WTC11 (cell line): ENCODE measurements around the gene GSTO2. TPM values are rescaled to one million over a fixed set of nuclear protein-coding genes. Genes with fewer than 3 reads are reported as not detected.

Experiments
- ATAC-seq: fragments of 200-7000 bp; cut with Tn5 transposase; 2 replicates; pipeline ENCODE4 v1.10.0; 2021; ENCODE audit warnings: mild to moderate bottlenecking, moderate library complexity
- CTCF ChIA-PET: fragments of 300-600 bp; sonication (Branson Sonifier 250); formaldehyde crosslinking; loops from one replicate; lab custom pipeline; 2021; ENCODE audit warnings: antibody characterized with exemption; lab: Charles Lee
- POLR2A ChIA-PET: fragments of 350-600 bp; sonication (Branson Sonifier 250); formaldehyde crosslinking; loops from one replicate; lab custom pipeline; 2021; ENCODE audit warnings: antibody characterized with exemption; lab: Charles Lee
- DNase-seq: peaks from one replicate; pipeline ENCODE4 v3.0.0; 2021; ENCODE audit warnings: low spot score
- H3K27ac Mint-ChIP-seq: 2 replicates; pipeline ENCODE4 v1.8.0; 2021; ENCODE audit warnings: mixed read lengths
- H3K27me3 Mint-ChIP-seq: 2 replicates; pipeline ENCODE4 v1.8.0; 2021; ENCODE audit warnings: low read depth, mild to moderate bottlenecking, moderate library complexity, mixed read lengths
- H3K36me3 Mint-ChIP-seq: 2 replicates; pipeline ENCODE4 v1.8.0; 2021; ENCODE audit warnings: mixed read lengths
- H3K4me1 Mint-ChIP-seq: 2 replicates; pipeline ENCODE4 v1.8.0; 2022; ENCODE audit warnings: mixed read lengths
- H3K4me3 Mint-ChIP-seq: 2 replicates; pipeline ENCODE4 v1.8.0; 2021; ENCODE audit warnings: mild to moderate bottlenecking, moderate library complexity, mixed read lengths
- H3K9me3 Mint-ChIP-seq: 2 replicates; pipeline ENCODE4 v1.8.0; 2021; ENCODE audit warnings: mixed read lengths
- ARID4B ChIP-seq: sonication (generic); formaldehyde crosslinking; IDR thresholded peaks from 2 replicates; pipeline ENCODE4 v1.8.0; 2023; ENCODE audit warnings: missing genetic modification reagents, mild to moderate bottlenecking, borderline replicate concordance
- CREB1 ChIP-seq: sonication (generic); formaldehyde crosslinking; IDR thresholded peaks from 2 replicates; pipeline ENCODE4 v1.8.0; 2023; ENCODE audit warnings: mild to moderate bottlenecking, missing genetic modification reagents
- ETV6 ChIP-seq: sonication (generic); formaldehyde crosslinking; IDR thresholded peaks from 2 replicates; pipeline ENCODE4 v1.8.1; 2022; ENCODE audit warnings: mild to moderate bottlenecking, missing genetic modification reagents
- FOXJ3 ChIP-seq: sonication (generic); formaldehyde crosslinking; IDR thresholded peaks from 2 replicates; pipeline ENCODE4 v1.9.0; 2021; ENCODE audit warnings: missing genetic modification reagents, mild to moderate bottlenecking, borderline replicate concordance
- FOXK1 ChIP-seq: sonication (generic); formaldehyde crosslinking; IDR thresholded peaks from 2 replicates; pipeline ENCODE4 v1.8.0; 2022; ENCODE audit warnings: mild to moderate bottlenecking, moderate library complexity, missing genetic modification reagents
- GTF2I ChIP-seq: fragments of 250-450 bp; sonication (Bioruptor Pico); conservative IDR thresholded peaks from 2 replicates; pipeline ENCODE4 v1.4.0; 2021; ENCODE audit warnings: mild to moderate bottlenecking
- IRF2 ChIP-seq: sonication (generic); formaldehyde crosslinking; IDR thresholded peaks from 2 replicates; pipeline ENCODE4 v1.8.0; 2022; ENCODE audit warnings: low read depth, missing genetic modification reagents, borderline replicate concordance
- MYBL2 ChIP-seq: sonication (generic); formaldehyde crosslinking; IDR thresholded peaks from 2 replicates; pipeline ENCODE4 v1.8.1; 2023; ENCODE audit warnings: mild to moderate bottlenecking, moderate library complexity, missing genetic modification reagents
- NFATC4 ChIP-seq: fragments of 250-450 bp; sonication (Bioruptor Pico); IDR thresholded peaks from 2 replicates; pipeline ENCODE4 v1.9.0; 2021; ENCODE audit warnings: mild to moderate bottlenecking
- NFYB ChIP-seq: sonication (generic); formaldehyde crosslinking; conservative IDR thresholded peaks from 2 replicates; pipeline ENCODE4 v1.8.0; 2022; ENCODE audit warnings: low read depth, missing genetic modification reagents
- PRDM15 ChIP-seq: sonication (generic); formaldehyde crosslinking; IDR thresholded peaks from 2 replicates; pipeline ENCODE4 v1.8.0; 2022; ENCODE audit warnings: missing genetic modification reagents
- SP1 ChIP-seq: sonication (generic); formaldehyde crosslinking; conservative IDR thresholded peaks from 2 replicates; pipeline ENCODE4 v1.8.1; 2022; ENCODE audit warnings: missing genetic modification reagents
- ZNF671 ChIP-seq: fragments of 250-450 bp; sonication (Bioruptor Pico); IDR thresholded peaks from 2 replicates; pipeline ENCODE4 v1.8.0; 2021; ENCODE audit warnings: mild to moderate bottlenecking
- ZSCAN18 ChIP-seq: fragments of 250-450 bp; sonication (Bioruptor Pico); IDR thresholded peaks from 2 replicates; pipeline ENCODE4 v2.1.2; 2022; ENCODE audit warnings: mild to moderate bottlenecking, moderate library complexity
- total RNA-seq: library from RNA; stranded (reverse); gene quantifications from 3 replicates; pipeline ENCODE4 v1.2.3, GENCODE V29; 2021
- TF ChIP-seq, protein P1 (sequence below): sonication (generic); formaldehyde crosslinking; IDR thresholded peaks from 2 replicates; pipeline ENCODE4 v1.8.1; 2023; ENCODE audit warnings: mild to moderate bottlenecking, missing genetic modification reagents, moderate library complexity
- TF ChIP-seq, protein P2 (sequence below): sonication (generic); formaldehyde crosslinking; IDR thresholded peaks from 2 replicates; pipeline ENCODE4 v1.8.0; 2022; ENCODE audit warnings: mild to moderate bottlenecking, missing genetic modification reagents
- TF ChIP-seq, protein P3 (sequence below): sonication (generic); formaldehyde crosslinking; IDR thresholded peaks from 2 replicates; pipeline ENCODE4 v1.8.1; 2022; ENCODE audit warnings: mild to moderate bottlenecking, missing genetic modification reagents, moderate library complexity, borderline replicate concordance
- TF ChIP-seq, protein P4 (sequence below): sonication (generic); formaldehyde crosslinking; conservative IDR thresholded peaks from 2 replicates; pipeline ENCODE4 v1.8.1; 2023; ENCODE audit warnings: mild to moderate bottlenecking, low read depth, missing genetic modification reagents, moderate library complexity

The GSTO2 gene
- total RNA-seq, 1 experiment from 2014 or later, result 10.7 TPM

DNA sequence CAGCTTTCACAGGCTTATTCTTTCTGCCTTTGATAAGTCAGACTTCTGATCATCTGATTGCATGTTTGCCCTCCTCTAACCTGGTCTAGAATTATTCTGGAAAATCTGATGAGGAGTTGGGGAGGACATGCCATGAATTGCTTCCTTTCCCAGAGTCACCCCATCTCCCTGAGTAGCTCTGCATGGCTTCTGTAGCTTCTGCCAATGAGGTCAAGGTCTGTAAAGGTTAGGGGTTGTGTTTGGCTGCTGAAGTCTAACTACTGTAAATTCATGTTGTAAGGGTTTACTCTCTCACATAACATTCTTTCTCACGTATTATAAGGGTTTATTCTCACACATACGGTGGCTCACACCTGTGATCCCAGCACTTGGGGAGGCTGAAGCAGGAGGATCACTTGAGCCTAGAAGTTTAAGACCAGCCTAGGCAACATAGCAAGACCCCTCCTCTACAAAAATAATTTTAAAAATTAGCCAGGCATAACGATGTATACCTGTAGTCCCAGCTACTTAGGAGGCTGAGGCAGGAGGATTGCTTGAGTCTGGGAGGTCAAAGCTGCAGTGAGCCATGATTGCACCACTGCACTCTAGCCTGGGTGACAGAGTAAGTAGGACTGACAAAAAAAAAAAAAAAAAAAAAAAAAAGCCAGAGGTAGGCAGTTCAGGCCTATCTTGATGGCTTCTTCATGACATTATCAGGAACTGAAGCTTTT lies 10.7 kb downstream of the GSTO2 start:
- Mint-ChIP-seq H3K4me3 (no peak overlapping the region), H3K27me3 (peaks cover 8% of the 10 kb centered on the region), H3K9me3 (no peaks in the 10 kb centered on the region), H3K36me3 (peaks cover 3% of the 10 kb centered on the region; the same call in 1 of the 2 replicates), H3K27ac (no peak overlapping the region), H3K4me1 (peaks cover 12% of the 10 kb centered on the region)
- CTCF ChIA-PET, result interaction anchor here (0.7 to 8.8 kb wide), 4 partner anchors 15 to 343 kb away, joined by 3 to 126 read pairs (median 8); no protein-coding TSS in a partner anchor
- ATAC-seq (no peak), DNase-seq (no peak)
- POLR2A ChIA-PET, result no interaction called here
- TF ChIP-seq, protein P1, sequence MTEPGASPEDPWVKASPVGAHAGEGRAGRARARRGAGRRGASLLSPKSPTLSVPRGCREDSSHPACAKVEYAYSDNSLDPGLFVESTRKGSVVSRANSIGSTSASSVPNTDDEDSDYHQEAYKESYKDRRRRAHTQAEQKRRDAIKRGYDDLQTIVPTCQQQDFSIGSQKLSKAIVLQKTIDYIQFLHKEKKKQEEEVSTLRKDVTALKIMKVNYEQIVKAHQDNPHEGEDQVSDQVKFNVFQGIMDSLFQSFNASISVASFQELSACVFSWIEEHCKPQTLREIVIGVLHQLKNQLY, result no peak
- TF ChIP-seq CREB1 (CRISPR knock-in tag) (no peak), GTF2I (CRISPR knock-in tag) (no peak), PRDM15 (no peak), SP1 (CRISPR knock-in tag) (no peak), FOXJ3 (CRISPR knock-in tag) (no peak), NFYB (CRISPR knock-in tag) (no peak), NFATC4 (CRISPR knock-in tag) (no peak), IRF2 (CRISPR knock-in tag) (no peak), ZNF671 (CRISPR knock-in tag) (no peak), FOXK1 (CRISPR knock-in tag) (no peak), ZSCAN18 (CRISPR knock-in tag) (no peak), ARID4B (CRISPR knock-in tag) (no peak), ETV6 (no peak), MYBL2 (CRISPR knock-in tag) (no peak)
- TF ChIP-seq, protein P2, sequence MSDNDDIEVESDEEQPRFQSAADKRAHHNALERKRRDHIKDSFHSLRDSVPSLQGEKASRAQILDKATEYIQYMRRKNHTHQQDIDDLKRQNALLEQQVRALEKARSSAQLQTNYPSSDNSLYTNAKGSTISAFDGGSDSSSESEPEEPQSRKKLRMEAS (CRISPR knock-in tag), result no peak
- TF ChIP-seq, protein P3, sequence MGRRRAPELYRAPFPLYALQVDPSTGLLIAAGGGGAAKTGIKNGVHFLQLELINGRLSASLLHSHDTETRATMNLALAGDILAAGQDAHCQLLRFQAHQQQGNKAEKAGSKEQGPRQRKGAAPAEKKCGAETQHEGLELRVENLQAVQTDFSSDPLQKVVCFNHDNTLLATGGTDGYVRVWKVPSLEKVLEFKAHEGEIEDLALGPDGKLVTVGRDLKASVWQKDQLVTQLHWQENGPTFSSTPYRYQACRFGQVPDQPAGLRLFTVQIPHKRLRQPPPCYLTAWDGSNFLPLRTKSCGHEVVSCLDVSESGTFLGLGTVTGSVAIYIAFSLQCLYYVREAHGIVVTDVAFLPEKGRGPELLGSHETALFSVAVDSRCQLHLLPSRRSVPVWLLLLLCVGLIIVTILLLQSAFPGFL (CRISPR knock-in tag), result no peak
- TF ChIP-seq, protein P4, sequence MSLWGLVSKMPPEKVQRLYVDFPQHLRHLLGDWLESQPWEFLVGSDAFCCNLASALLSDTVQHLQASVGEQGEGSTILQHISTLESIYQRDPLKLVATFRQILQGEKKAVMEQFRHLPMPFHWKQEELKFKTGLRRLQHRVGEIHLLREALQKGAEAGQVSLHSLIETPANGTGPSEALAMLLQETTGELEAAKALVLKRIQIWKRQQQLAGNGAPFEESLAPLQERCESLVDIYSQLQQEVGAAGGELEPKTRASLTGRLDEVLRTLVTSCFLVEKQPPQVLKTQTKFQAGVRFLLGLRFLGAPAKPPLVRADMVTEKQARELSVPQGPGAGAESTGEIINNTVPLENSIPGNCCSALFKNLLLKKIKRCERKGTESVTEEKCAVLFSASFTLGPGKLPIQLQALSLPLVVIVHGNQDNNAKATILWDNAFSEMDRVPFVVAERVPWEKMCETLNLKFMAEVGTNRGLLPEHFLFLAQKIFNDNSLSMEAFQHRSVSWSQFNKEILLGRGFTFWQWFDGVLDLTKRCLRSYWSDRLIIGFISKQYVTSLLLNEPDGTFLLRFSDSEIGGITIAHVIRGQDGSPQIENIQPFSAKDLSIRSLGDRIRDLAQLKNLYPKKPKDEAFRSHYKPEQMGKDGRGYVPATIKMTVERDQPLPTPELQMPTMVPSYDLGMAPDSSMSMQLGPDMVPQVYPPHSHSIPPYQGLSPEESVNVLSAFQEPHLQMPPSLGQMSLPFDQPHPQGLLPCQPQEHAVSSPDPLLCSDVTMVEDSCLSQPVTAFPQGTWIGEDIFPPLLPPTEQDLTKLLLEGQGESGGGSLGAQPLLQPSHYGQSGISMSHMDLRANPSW, result no peak
